ENCODE data around the gene CKAP5.

CKAP5 gene

DNA sequence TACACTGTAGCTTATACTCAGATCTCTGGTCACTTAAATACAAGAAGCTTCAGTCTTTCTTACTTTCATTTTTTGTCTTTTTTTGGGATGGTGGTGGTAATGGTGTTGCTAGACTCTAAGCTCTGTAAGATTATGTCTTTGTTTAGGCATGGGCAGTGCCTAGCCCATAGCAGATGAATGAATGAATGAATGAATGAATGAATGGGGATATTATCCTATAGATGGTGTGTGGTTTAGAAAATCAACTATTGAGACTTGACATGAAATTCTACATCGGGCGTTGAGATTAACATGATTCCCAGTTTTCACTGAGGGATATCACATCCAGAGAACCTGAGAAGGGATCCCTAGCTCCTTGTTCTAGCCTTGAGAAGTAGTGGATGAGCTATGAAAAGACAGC, 9.8 kb upstream of the CKAP5 start:
- DNase-seq (ENCODE audit: extremely low read depth, low read depth): no peak
- TF ChIP-seq, protein P1, sequence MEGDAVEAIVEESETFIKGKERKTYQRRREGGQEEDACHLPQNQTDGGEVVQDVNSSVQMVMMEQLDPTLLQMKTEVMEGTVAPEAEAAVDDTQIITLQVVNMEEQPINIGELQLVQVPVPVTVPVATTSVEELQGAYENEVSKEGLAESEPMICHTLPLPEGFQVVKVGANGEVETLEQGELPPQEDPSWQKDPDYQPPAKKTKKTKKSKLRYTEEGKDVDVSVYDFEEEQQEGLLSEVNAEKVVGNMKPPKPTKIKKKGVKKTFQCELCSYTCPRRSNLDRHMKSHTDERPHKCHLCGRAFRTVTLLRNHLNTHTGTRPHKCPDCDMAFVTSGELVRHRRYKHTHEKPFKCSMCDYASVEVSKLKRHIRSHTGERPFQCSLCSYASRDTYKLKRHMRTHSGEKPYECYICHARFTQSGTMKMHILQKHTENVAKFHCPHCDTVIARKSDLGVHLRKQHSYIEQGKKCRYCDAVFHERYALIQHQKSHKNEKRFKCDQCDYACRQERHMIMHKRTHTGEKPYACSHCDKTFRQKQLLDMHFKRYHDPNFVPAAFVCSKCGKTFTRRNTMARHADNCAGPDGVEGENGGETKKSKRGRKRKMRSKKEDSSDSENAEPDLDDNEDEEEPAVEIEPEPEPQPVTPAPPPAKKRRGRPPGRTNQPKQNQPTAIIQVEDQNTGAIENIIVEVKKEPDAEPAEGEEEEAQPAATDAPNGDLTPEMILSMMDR (IDR thresholded peaks at IDR 0.05; ENCODE audit: low read depth, low read length): no peak

DNA sequence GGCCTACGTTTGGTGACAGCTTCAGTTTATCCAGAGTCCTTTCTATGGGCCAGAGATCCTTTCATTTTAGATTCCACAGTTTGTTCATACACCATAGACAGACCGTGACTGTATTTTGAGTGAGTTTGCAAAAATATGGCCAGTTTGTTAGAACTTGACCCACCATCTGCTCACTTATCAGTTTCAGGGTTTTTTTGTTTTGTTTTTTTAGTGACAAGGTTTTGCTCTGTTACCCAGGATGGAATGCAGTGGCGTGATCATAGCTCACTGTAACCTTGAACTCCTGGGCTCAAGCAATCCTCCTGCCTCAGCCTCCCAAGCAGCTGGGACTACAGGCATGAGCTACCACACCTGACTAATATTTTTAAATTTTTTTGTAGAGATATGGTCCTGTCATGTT, 9.1 kb upstream of the CKAP5 start:
- TF ChIP-seq, protein P1 (IDR thresholded peaks at IDR 0.05; ENCODE audit: low read depth, low read length): no peak
- DNase-seq (ENCODE audit: extremely low read depth, low read depth): no peak

DNA sequence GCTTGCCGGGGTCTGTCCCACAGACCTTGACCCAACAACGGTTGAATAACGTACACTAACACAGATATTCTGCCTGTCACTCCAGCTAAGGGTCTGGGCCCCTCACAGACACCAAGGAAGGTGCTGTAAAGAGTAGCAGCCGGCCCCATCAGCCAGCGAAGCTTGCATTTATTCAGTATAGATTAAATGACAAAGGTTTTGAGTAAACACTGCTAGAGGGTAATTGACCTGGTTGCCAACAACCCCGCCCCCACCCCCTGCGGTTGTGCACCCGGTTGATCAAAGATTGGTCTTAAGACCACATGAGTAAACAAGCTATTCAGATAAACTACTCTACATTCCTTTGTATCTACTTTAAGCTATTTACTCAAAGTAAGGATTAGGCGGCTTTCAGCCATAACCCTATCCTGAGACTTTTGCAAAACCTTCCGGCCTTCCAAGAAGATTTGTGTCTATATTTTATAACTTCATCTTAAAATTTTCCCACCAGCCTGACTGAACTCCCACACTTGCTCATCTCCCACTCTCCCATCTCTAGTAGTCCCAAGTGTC, 4.8 kb upstream of the CKAP5 start:
- DNase-seq (ENCODE audit: extremely low read depth, low read depth): no peak
- TF ChIP-seq, protein P1 (IDR thresholded peaks at IDR 0.05; ENCODE audit: low read depth, low read length): no peak

DNA sequence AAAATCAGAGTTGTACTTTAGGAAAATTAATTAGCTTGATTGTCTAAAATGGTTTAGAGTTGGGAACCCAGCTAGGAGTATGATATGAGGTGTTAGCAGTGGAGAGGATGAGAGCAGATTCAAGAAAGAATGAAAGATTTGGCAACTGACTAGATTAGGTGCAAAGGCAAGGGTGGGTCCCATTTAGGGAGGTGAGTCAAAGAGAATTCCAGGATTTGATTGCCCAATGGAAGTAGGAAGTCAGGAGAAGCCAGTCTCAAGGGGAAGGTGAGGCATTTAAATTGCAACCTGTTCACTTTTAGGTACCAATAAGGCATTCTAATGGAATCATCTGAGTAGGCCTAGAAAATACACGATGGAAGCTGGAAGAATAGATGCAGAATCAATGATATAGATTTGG, 3.6 kb upstream of the CKAP5 start:
- DNase-seq (ENCODE audit: extremely low read depth, low read depth): no peak

DNA sequence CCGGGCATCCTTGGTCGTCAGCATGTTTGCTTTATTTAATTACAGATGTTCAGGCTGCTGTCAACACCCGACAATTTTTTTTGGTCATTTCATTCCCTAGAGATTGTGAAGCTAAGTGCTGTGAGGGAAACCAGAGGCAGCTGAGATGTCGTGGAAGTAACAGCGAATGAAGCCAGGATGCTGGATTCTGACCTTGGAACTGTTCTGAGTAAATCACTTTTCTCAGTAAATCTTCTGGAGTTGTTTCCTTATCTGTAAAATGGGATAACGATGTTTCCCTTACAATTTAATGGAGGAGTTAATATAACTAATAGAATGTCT, 390 bp upstream of the CKAP5 start:
- DNase-seq (ENCODE audit: extremely low read depth, low read depth): no peak
- TF ChIP-seq, protein P1 (IDR thresholded peaks at IDR 0.05; ENCODE audit: low read depth, low read length): no peak

More for the DNA sequence above, 3.6 kb upstream of the CKAP5 start:
- TF ChIP-seq, protein P1 (IDR thresholded peaks at IDR 0.05; ENCODE audit: low read depth, low read length): no peak

DNA sequence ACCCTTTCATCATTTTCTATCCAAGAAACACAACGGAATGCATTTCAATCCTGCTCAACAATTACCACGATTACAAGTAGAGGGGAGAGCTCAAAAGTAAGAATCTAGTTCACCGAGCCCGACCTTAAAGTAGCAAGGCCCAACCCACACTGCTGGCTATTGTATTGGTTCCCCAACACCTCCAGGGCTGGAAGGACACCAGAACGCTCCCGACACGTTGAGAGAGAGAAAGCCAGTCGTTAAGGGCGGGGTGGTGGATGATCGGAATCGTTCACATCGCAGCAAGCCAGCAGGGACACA, 690 bp downstream of the CKAP5 start:
- TF ChIP-seq, protein P1 (IDR thresholded peaks at IDR 0.05; ENCODE audit: low read depth, low read length): no peak
- no peak for DNase-seq (ENCODE audit: extremely low read depth, low read depth)

DNA sequence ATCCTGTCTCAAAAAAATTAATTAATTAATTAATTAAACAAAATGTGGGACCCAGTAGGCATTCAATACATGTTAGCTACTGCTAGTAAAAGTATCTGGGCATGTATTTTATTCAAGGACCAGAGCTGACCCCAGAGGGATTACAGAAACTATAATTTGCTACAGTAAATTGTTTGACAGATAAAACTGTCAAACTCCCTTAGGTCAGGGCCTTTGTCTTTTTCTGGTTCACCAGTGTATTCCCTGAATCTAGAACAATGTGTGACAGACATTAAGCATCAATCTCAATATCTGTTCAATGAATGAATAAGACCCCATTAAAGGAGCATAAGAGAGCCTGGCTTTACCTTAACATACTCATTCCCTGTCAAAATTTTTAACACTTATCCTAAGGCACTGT, 6.0 kb downstream of the CKAP5 start:
- no peak for DNase-seq (ENCODE audit: extremely low read depth, low read depth)
- TF ChIP-seq, protein P1 (IDR thresholded peaks at IDR 0.05; ENCODE audit: low read depth, low read length): no peak

Measured in AG09319 (cell line).